ENCODE data around the gene MEI1.

MEI1 gene

DNA sequence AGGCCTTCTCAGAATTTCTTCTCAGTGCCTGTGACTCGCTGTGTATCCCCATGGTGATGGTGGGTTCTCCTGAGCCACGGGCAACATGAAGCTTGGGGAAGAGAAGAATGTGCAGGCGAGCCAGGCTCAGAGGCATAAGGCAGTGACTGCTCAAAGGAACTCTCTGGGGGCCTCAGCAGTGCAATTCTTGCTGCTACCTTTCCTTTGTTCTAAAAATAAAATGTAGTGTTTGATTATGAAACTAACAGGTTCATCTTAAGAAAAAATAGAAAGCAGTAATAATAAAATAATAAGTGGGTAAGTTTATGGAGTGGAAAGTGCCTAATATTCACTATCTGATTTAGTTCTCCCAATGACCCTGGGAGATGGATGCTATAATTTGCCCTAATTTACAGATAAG is 46.7 kb downstream of the MEI1 start:
- no peak for TF ChIP-seq CTCF (conservative IDR thresholded peaks at IDR 0.05; ENCODE audit: low read depth, low read length)
- no peaks in the 10 kb centered on the region for H3K36me3 ChIP-seq (ENCODE audit: insufficient read depth)
- no peaks in the 10 kb centered on the region for H3K79me2 ChIP-seq (ENCODE audit: insufficient read depth, low read depth)
- no peaks in the 10 kb centered on the region for H4K20me1 ChIP-seq (ENCODE audit: insufficient read depth)
- no peak overlapping the region for H3K4me3 ChIP-seq (IDR thresholded peaks at IDR 0.05; ENCODE audit: insufficient read depth, low read depth, low read length)
- H3K4me1 ChIP-seq (ENCODE audit: low read depth, poor library complexity, severe bottlenecking) = peaks cover 16% of the 10 kb centered on the region
- H3K4me2 ChIP-seq = no peak overlapping the region
- no peak overlapping the region for H2AFZ ChIP-seq (ENCODE audit: low read depth)
- H3K9ac ChIP-seq = no peak overlapping the region
- H3K27me3 ChIP-seq (ENCODE audit: insufficient read depth, low read depth) = no peaks in the 10 kb centered on the region
- H3K27ac ChIP-seq = no peak overlapping the region

DNA sequence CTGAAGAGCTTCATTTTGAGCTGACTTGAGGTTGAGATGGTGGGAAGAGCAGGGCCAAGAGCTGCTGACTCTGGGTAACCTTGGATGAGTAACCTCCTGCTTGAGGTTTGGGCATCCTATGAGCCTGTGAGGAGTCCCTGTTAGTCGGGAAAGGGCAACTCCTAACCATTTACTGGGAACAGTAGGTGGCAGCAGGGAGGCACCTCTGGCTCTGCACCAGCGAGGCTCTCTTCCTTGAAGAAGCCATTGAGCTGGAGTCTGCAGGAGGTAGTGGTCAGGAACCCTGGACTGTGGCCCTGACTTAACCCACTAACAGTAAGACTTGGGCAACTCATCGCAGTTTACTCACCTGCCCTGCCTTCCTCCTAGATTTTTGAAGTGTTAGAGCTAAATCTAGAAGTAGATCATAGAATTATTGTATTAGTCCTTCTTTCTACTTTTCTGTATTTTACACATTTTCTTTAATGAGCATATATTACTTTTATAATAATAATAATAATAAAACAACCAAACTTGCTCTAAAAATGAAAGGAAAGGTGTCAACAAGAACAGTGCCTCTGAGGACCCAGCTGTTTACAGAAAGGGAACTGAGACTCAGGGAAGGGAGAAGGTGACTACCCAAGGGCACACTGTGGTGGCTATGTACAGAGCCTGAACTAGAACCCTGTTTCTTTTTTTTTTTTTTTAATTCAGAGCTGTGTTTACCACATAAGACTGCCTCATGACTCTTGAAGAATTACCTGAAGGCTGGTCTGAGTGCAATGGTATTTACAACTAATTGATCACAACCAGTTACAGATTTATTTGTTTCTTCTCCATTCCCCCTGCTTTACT is 47.5 kb downstream of the MEI1 start:
- Histone ChIP-seq H3K79me2 (ENCODE audit: insufficient read depth, low read depth) (no peaks in the 10 kb centered on the region), H3K4me1 (ENCODE audit: low read depth, poor library complexity, severe bottlenecking) (peaks cover 24% of the 10 kb centered on the region), H3K36me3 (ENCODE audit: insufficient read depth) (no peaks in the 10 kb centered on the region), H3K9ac (no peak overlapping the region), H3K4me2 (no peak overlapping the region), H4K20me1 (ENCODE audit: insufficient read depth) (no peaks in the 10 kb centered on the region), H3K4me3 (IDR thresholded peaks at IDR 0.05; ENCODE audit: insufficient read depth, low read depth, low read length) (no peak overlapping the region), H3K27me3 (ENCODE audit: insufficient read depth, low read depth) (no peaks in the 10 kb centered on the region), H3K27ac (no peak overlapping the region), H2AFZ (ENCODE audit: low read depth) (no peak overlapping the region)
- TF ChIP-seq CTCF (conservative IDR thresholded peaks at IDR 0.05; ENCODE audit: low read depth, low read length) = peak; percentile 80

GRCh38 chr22:41752011-41752970 is 53.0 kb downstream of the MEI1 start:
- H3K4me1 ChIP-seq (ENCODE audit: low read depth, poor library complexity, severe bottlenecking) = peaks cover 38% of the 10 kb centered on the region
- no peak overlapping the region for H3K4me3 ChIP-seq (IDR thresholded peaks at IDR 0.05; ENCODE audit: insufficient read depth, low read depth, low read length)
- H2AFZ ChIP-seq (ENCODE audit: low read depth) = peak overlapping the region; percentile 35
- no peaks in the 10 kb centered on the region for H4K20me1 ChIP-seq (ENCODE audit: insufficient read depth)
- H3K27ac ChIP-seq = peak overlapping the region; percentile 61
- H3K36me3 ChIP-seq (ENCODE audit: insufficient read depth) = no peaks in the 10 kb centered on the region
- peak overlapping the region; percentile 12; the same call in 1 of the 2 replicates for H3K9ac ChIP-seq
- no peaks in the 10 kb centered on the region for H3K27me3 ChIP-seq (ENCODE audit: insufficient read depth, low read depth)
- H3K4me2 ChIP-seq = peak overlapping the region; percentile 49
- H3K79me2 ChIP-seq (ENCODE audit: insufficient read depth, low read depth) = no peaks in the 10 kb centered on the region
- no peak for TF ChIP-seq CTCF (conservative IDR thresholded peaks at IDR 0.05; ENCODE audit: low read depth, low read length)

GRCh38 chr22:41753984-41754383 is 54.7 kb downstream of the MEI1 start:
- no peak for TF ChIP-seq CTCF (conservative IDR thresholded peaks at IDR 0.05; ENCODE audit: low read depth, low read length)
- Histone ChIP-seq H4K20me1 (ENCODE audit: insufficient read depth) (no peaks in the 10 kb centered on the region), H3K4me2 (no peak overlapping the region), H3K27ac (no peak overlapping the region), H3K79me2 (ENCODE audit: insufficient read depth, low read depth) (no peaks in the 10 kb centered on the region), H2AFZ (ENCODE audit: low read depth) (no peak overlapping the region), H3K27me3 (ENCODE audit: insufficient read depth, low read depth) (no peaks in the 10 kb centered on the region), H3K9ac (no peak overlapping the region), H3K4me3 (IDR thresholded peaks at IDR 0.05; ENCODE audit: insufficient read depth, low read depth, low read length) (no peak overlapping the region), H3K36me3 (ENCODE audit: insufficient read depth) (no peaks in the 10 kb centered on the region), H3K4me1 (ENCODE audit: low read depth, poor library complexity, severe bottlenecking) (peaks cover 38% of the 10 kb centered on the region)

Measured in KMS-11 (cell line).